Measurements from ENCODE around the gene MYO5B.

The MYO5B gene

DNA sequence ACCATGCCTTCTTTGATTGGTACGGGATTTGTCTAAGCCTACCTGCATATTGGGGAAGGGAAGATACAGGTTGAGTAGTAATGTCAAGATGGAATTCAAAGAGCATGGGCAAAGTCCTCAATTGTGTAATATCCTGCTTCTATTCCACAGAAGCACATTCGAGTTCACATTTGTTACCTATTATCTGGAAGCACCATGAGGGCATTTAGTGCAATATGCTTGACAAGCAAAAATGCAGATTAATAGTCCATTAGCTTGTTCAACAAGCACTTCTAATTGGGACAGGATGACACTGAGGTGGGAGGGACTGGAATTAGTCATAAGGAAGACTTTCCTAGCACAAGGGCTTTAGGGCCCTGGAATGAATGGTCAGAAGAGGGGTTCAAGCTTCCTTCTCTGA lies 40.5 kb downstream of the MYO5B start:
- TF ChIP-seq, protein P1, sequence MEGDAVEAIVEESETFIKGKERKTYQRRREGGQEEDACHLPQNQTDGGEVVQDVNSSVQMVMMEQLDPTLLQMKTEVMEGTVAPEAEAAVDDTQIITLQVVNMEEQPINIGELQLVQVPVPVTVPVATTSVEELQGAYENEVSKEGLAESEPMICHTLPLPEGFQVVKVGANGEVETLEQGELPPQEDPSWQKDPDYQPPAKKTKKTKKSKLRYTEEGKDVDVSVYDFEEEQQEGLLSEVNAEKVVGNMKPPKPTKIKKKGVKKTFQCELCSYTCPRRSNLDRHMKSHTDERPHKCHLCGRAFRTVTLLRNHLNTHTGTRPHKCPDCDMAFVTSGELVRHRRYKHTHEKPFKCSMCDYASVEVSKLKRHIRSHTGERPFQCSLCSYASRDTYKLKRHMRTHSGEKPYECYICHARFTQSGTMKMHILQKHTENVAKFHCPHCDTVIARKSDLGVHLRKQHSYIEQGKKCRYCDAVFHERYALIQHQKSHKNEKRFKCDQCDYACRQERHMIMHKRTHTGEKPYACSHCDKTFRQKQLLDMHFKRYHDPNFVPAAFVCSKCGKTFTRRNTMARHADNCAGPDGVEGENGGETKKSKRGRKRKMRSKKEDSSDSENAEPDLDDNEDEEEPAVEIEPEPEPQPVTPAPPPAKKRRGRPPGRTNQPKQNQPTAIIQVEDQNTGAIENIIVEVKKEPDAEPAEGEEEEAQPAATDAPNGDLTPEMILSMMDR (IDR thresholded peaks at IDR 0.05; ENCODE audit: low read depth, low read length) = no peak
- TF ChIP-seq, protein P2, sequence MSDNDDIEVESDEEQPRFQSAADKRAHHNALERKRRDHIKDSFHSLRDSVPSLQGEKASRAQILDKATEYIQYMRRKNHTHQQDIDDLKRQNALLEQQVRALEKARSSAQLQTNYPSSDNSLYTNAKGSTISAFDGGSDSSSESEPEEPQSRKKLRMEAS (IDR thresholded peaks at IDR 0.05; ENCODE audit: low read depth, low read length) = no peak
- H3K4me3 ChIP-seq (ENCODE audit: low read depth, low read length) = no peak overlapping the region
- no peak for DNase-seq (ENCODE audit: low read depth)

DNA sequence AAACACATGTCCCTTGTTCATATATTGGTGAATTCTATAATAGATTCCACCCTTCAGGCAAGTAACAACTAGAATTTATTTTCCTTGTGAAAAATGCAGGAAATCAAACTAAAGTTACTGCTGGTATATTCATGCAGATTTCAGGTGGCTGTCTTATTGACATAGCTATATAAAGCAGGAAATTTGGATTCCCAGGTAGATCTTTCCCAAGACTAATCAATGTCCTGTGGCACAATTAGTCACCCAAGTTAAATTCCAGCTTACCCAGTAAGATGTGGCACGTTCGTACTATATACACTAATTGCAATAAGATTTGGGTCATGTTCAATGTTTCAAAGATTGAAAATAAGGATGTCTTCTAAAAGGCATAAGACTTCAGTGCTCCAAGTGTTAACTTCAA lies 42.0 kb downstream of the MYO5B start:
- no peak overlapping the region for H3K4me3 ChIP-seq (ENCODE audit: low read depth, low read length)
- DNase-seq (ENCODE audit: low read depth) = no peak
- TF ChIP-seq MYC (IDR thresholded peaks at IDR 0.05; ENCODE audit: low read depth, low read length) (no peak), POLR2A (IDR thresholded peaks at IDR 0.05; ENCODE audit: extremely low read depth, insufficient read length) (no peak)
- TF ChIP-seq, protein P2 (IDR thresholded peaks at IDR 0.05; ENCODE audit: low read depth, low read length) = no peak
- TF ChIP-seq, protein P1 (IDR thresholded peaks at IDR 0.05; ENCODE audit: low read depth, low read length) = no peak

DNA sequence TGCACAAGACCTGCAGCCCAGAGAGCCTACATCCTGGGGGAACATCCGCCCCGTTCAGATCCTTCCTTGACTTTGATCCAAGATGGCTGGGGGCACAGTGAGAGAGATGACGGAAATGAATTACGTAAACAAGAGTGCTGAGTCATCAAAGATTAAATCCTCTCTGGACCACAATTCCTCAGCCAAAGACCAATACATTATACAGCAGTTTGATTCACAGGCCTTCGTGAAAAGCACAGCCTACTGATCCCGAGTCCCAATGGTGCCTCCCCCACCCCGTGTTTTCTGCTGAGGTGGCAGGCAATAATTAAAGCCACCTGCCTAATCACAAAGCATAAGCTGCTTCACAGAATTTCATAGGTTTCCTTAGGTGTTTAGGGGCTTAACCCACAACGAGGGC lies 43.0 kb downstream of the MYO5B start:
- no peak for TF ChIP-seq MYC (IDR thresholded peaks at IDR 0.05; ENCODE audit: low read depth, low read length)
- TF ChIP-seq, protein P1 (IDR thresholded peaks at IDR 0.05; ENCODE audit: low read depth, low read length) = no peak
- TF ChIP-seq POLR2A (IDR thresholded peaks at IDR 0.05; ENCODE audit: extremely low read depth, insufficient read length) = no peak
- TF ChIP-seq, protein P2 (IDR thresholded peaks at IDR 0.05; ENCODE audit: low read depth, low read length) = no peak
- no peak overlapping the region for H3K4me3 ChIP-seq (ENCODE audit: low read depth, low read length)
- no peak for DNase-seq (ENCODE audit: low read depth)

DNA sequence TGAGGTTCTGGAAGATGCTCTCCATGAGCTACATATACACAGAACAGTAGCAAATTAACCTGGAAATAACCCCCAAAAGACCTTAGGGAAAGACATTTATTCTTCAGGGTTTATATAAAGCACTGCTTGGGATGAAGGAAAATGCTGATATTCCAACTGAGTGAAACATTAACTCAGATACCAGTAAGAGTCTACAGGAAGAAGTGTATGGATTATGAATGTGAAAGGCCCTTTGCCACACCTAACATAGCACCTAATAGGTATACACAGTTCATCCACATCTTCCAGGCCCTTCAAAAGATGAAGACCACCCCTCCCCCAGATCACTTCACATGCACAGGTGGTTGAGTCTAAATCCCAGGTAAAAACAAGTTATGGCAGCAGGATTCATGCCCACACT lies 50.4 kb downstream of the MYO5B start:
- no peak for DNase-seq (ENCODE audit: low read depth)
- H3K4me3 ChIP-seq (ENCODE audit: low read depth, low read length) = no peak overlapping the region
- TF ChIP-seq, protein P1 (IDR thresholded peaks at IDR 0.05; ENCODE audit: low read depth, low read length) = no peak
- TF ChIP-seq POLR2A (IDR thresholded peaks at IDR 0.05; ENCODE audit: extremely low read depth, insufficient read length) (no peak), MYC (IDR thresholded peaks at IDR 0.05; ENCODE audit: low read depth, low read length) (no peak)
- TF ChIP-seq, protein P2 (IDR thresholded peaks at IDR 0.05; ENCODE audit: low read depth, low read length) = no peak

DNA sequence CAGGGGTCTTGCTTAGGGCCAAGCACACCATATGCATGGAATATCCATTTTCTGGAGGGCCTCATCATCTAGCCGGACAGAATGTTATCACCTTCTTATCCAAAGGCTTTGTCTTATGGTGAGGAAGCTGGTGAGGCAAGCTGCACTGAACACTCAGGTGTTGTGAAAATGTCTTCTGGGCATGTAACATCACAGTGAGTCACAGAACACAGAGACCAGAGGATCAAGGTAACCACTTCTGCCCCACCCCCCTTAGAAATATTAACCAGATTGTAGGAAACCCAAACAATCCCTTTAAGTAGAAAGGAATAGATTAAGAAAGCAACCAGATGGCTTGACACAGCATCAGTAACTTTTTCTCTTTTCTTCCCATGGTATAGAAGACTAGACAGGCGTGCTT lies 51.1 kb downstream of the MYO5B start:
- no peak for DNase-seq (ENCODE audit: low read depth)
- TF ChIP-seq POLR2A (IDR thresholded peaks at IDR 0.05; ENCODE audit: extremely low read depth, insufficient read length) = no peak
- TF ChIP-seq, protein P2 (IDR thresholded peaks at IDR 0.05; ENCODE audit: low read depth, low read length) = no peak
- TF ChIP-seq, protein P1 (IDR thresholded peaks at IDR 0.05; ENCODE audit: low read depth, low read length) = no peak
- no peak overlapping the region for H3K4me3 ChIP-seq (ENCODE audit: low read depth, low read length)

DNA sequence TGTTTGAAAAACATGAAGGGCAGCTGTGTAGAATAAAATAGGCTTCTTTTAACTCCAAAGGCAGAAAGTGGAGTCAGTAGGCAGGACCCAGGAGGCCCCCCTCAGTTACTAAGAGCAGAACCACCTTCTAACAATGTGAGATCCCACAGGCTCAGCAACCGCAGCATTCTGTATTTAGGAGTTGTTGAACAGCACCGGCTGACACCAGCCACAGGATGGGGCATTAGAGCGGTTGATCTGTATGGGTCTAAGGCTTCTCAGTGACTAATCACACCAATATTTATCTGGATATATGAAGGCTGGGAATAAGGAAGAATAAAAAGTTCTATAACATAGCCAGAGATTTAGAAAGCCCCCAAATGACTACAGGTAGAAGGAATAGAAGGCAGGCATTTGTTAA lies 51.7 kb downstream of the MYO5B start:
- H3K4me3 ChIP-seq (ENCODE audit: low read depth, low read length) = no peak overlapping the region
- TF ChIP-seq POLR2A (IDR thresholded peaks at IDR 0.05; ENCODE audit: extremely low read depth, insufficient read length) (no peak), MYC (IDR thresholded peaks at IDR 0.05; ENCODE audit: low read depth, low read length) (no peak)
- TF ChIP-seq, protein P1 (IDR thresholded peaks at IDR 0.05; ENCODE audit: low read depth, low read length) = no peak
- TF ChIP-seq, protein P2 (IDR thresholded peaks at IDR 0.05; ENCODE audit: low read depth, low read length) = no peak
- DNase-seq (ENCODE audit: low read depth) = no peak

Measured in NB4 (cell line).